ENCODE measurements around the gene IDH3G. TPM values are rescaled to one million over a fixed set of nuclear protein-coding genes. Genes with fewer than 3 reads are reported as not detected.

Gene IDH3G
- total RNA-seq, result 10 to 100 TPM; 34.0 to 41.0 TPM

DNA sequence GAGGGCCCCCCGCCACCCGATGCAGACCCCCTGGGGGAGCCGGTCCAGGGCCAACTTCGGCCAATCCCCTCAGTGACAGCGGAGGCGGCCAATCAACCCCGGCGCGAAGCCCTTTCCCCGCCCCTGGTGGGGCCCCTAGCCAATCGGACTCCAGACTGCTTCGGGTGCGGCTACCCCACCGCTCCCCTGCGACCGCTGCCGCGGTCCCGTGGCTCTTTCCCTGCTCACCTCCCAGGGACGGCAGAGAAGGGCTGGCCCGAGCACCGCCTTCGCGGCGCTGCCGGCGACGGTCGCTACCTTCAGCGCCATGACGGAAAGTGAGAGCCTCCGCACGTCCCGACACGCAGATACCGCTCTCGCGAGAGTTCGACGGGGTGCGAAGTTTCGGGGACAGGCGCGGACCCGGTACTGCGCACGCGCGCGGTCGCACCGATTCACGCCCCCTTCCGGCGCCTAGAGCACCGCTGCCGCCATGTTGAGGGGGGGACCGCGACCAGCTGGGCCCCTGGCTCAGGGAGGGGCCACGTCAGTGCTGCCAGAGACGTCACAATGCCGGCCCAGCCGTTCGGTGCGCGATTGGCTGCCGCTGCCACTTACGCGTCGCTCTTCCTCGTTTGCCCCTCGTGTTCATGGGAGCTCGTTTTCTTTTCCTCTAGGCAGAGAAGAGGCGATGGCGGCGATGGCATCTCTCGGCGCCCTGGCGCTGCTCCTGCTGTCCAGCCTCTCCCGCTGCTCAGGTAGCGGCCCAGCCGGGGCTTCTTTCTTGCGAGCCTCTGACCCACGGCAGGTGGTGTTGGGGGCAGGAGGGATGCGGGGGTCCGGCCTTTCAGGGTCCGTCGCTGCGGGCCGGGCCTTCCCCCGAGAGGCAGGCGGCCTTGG is at the start of gene IDH3G, which contains the start of gene SSR4:
TSS of gene IDH3G (minus strand) at position 358 of the 879 bp plus-strand sequence. CDS start at position 309, 49 bp downstream.
TSS of gene SSR4 (plus strand) at position 651 of the 879 bp plus-strand sequence. CDS start at position 671, 20 bp downstream.
- DNase-seq, result peak; percentile 92
- peaks cover 21% of the 10 kb centered on the region for H3K4me1 Mint-ChIP-seq (ENCODE audit: low read depth)
- H3K9me3 Mint-ChIP-seq, result no peaks in the 10 kb centered on the region
- no peaks in the 10 kb centered on the region for H3K27me3 Mint-ChIP-seq (ENCODE audit: low read depth)
- ATAC-seq (replicated peaks in 1 of 2), result peak; percentile 95 to 96
- H3K36me3 Mint-ChIP-seq (ENCODE audit: insufficient read depth in 2 of 2), result peaks cover 2 to 13% of the 10 kb centered on the region in 2 donors
- peak within 1 kb of the TSS; percentile 87 to 96 for H3K4me3 Mint-ChIP-seq
- peak within 1 kb of the TSS; percentile 94 for H3K27ac Mint-ChIP-seq

- Mint-ChIP-seq H3K27ac (no peak overlapping the region), H3K4me3 (no peak overlapping the region), H3K27me3 (ENCODE audit: low read depth) (peaks cover 17% of the 10 kb centered on the region), H3K36me3 (ENCODE audit: insufficient read depth in 2 of 2) (no peaks in the 10 kb centered on the region), H3K9me3 (no peaks in the 10 kb centered on the region), H3K4me1 (ENCODE audit: low read depth) (no peaks in the 10 kb centered on the region)
- ATAC-seq (replicated peaks in 1 of 2), result no peak
- no peak for DNase-seq
Measured at GRCh38 chrX:153836921-153837320, 42.7 kb upstream of the IDH3G start.

- no peak for DNase-seq
- Mint-ChIP-seq H3K4me3 (no peak overlapping the region), H3K9me3 (no peaks in the 10 kb centered on the region), H3K36me3 (ENCODE audit: insufficient read depth in 2 of 2) (no peaks in the 10 kb centered on the region), H3K4me1 (ENCODE audit: low read depth) (no peaks in the 10 kb centered on the region), H3K27ac (no peak overlapping the region), H3K27me3 (ENCODE audit: low read depth) (peaks cover 24% of the 10 kb centered on the region)
- no peak for ATAC-seq (replicated peaks in 1 of 2)
Measured at GRCh38 chrX:153832728-153833127, 38.6 kb upstream of the IDH3G start.

DNA sequence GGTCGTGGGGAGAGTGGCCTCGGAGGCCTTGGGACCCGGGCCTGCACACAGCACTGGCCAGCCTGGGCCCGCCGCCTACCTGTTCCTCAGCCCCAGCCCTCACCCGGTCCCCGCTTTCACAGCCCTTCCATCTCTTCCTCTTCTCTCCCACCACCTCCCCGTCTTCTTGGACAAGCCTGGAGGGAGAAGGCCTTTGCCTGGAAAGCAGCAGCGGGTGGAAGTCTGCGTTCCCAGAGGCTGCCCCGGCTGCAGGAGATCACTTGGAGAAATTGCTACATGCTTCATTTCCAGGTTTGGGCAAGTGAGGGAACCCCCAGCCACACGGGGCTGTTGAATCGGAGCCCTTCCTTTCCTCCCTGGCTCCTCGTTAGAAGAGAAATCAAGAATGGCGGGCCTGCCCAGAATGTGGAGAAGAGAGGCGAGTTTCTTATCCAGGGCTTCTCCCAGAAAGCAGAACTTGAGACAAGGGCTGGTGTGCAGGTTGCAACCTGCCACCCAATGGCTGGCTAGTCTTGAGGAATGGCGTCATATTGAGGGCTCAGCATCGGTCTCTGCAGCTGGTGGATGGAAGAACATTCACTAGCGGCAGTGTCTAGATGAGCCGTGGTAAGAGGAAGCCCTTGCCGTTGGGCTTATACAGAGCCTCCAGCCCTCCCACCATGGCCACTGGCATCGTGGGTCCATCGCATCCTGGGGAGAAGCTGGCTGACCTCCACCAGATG is 37.4 kb upstream of the IDH3G start:
- Mint-ChIP-seq H3K9me3 (no peaks in the 10 kb centered on the region), H3K27ac (no peak overlapping the region), H3K4me1 (ENCODE audit: low read depth) (no peaks in the 10 kb centered on the region), H3K27me3 (ENCODE audit: low read depth) (peaks cover 35% of the 10 kb centered on the region), H3K4me3 (peak overlapping the region in 1 of 2 donors; percentile 60), H3K36me3 (ENCODE audit: insufficient read depth in 2 of 2) (no peaks in the 10 kb centered on the region)
- no peak for ATAC-seq (replicated peaks in 1 of 2)
- DNase-seq, result no peak

- no peaks in the 10 kb centered on the region for H3K36me3 Mint-ChIP-seq (ENCODE audit: insufficient read depth in 2 of 2)
- H3K4me1 Mint-ChIP-seq (ENCODE audit: low read depth), result no peaks in the 10 kb centered on the region
- H3K4me3 Mint-ChIP-seq, result peak overlapping the region in 1 of 2 donors; percentile 45
- peaks cover 35% of the 10 kb centered on the region for H3K27me3 Mint-ChIP-seq (ENCODE audit: low read depth)
- ATAC-seq (replicated peaks in 1 of 2) (peak; percentile 35 to 44), DNase-seq (no peak)
- no peak overlapping the region for H3K27ac Mint-ChIP-seq
- H3K9me3 Mint-ChIP-seq, result no peaks in the 10 kb centered on the region
Measured at GRCh38 chrX:153830640-153831428, 36.7 kb upstream of the IDH3G start.

- ATAC-seq (replicated peaks in 1 of 2), result peak; percentile 67 to 69
- H3K27me3 Mint-ChIP-seq (ENCODE audit: low read depth), result peaks cover 35% of the 10 kb centered on the region
- no peaks in the 10 kb centered on the region for H3K4me1 Mint-ChIP-seq (ENCODE audit: low read depth)
- H3K36me3 Mint-ChIP-seq (ENCODE audit: insufficient read depth in 2 of 2), result no peaks in the 10 kb centered on the region
- H3K9me3 Mint-ChIP-seq, result no peaks in the 10 kb centered on the region
- peak within 1 kb of the TSS; percentile 53 to 69 for H3K4me3 Mint-ChIP-seq
- no peak within 1 kb of the TSS for H3K27ac Mint-ChIP-seq
- DNase-seq, result peak in 1 of 2 donors; percentile 22
Measured at GRCh38 chrX:153829799-153830639, 35.8 kb upstream of the IDH3G start, which contains the start of gene PDZD4. Gene PDZD4 (minus strand): TSS chrX:153830544. CDS start chrX:153830298, 246 bp downstream.

DNA sequence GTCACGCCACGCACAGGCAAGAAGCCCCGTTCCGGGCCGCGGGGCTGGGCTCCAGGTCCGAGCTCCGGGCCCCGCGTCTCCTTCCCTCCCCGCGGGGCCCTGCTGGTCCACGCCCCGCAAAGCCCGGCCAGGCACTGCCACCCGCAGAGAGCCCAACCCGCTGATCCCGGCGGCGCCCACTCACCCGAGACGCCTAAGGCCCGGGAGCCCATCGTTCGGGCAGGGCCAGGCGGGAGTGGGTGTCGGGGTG is 35.3 kb upstream of the IDH3G start:
- DNase-seq (no peak), ATAC-seq (replicated peaks in 1 of 2) (peak; percentile 15 to 27)
- Mint-ChIP-seq H3K4me1 (ENCODE audit: low read depth) (no peaks in the 10 kb centered on the region), H3K27me3 (ENCODE audit: low read depth) (peaks cover 35% of the 10 kb centered on the region), H3K27ac (no peak overlapping the region), H3K4me3 (peak overlapping the region; percentile 47 to 52), H3K9me3 (no peaks in the 10 kb centered on the region), H3K36me3 (ENCODE audit: insufficient read depth in 2 of 2) (no peaks in the 10 kb centered on the region)

- Mint-ChIP-seq H3K9me3 (no peaks in the 10 kb centered on the region), H3K27ac (no peak overlapping the region), H3K4me1 (ENCODE audit: low read depth) (no peaks in the 10 kb centered on the region), H3K27me3 (ENCODE audit: low read depth) (peaks cover 35% of the 10 kb centered on the region), H3K36me3 (ENCODE audit: insufficient read depth in 2 of 2) (no peaks in the 10 kb centered on the region), H3K4me3 (peak overlapping the region; percentile 47 to 52)
- ATAC-seq (replicated peaks in 1 of 2) (peak; percentile 19 to 34), DNase-seq (no peak)
Measured at GRCh38 chrX:153828723-153829548, 34.8 kb upstream of the IDH3G start.

DNA sequence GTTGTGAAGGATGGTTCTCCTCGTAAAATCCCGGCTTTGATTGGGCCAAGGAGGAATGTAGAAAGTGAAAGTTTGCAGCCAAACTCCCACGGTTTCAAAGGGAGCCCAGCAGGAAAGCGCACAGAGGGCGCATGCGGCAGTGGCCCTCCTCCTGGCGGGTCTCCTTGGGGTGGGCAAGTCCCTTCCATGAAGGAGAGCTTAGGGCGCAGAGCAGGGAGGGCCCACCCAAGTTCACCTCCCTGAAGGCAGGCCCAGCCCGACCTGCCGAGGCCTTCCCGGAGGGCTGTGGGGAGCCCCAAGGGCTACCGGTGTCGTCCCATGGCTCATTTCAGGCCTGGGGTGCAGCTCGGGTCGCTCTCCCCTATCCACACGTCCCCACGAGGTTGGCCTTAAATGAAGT is 34.1 kb upstream of the IDH3G start:
- DNase-seq (no peak), ATAC-seq (replicated peaks in 1 of 2) (no peak)
- no peaks in the 10 kb centered on the region for H3K4me1 Mint-ChIP-seq (ENCODE audit: low read depth)
- no peak overlapping the region for H3K27ac Mint-ChIP-seq
- H3K4me3 Mint-ChIP-seq, result no peak overlapping the region
- no peaks in the 10 kb centered on the region for H3K36me3 Mint-ChIP-seq (ENCODE audit: insufficient read depth in 2 of 2)
- H3K27me3 Mint-ChIP-seq (ENCODE audit: low read depth), result peaks cover 35% of the 10 kb centered on the region
- H3K9me3 Mint-ChIP-seq, result no peaks in the 10 kb centered on the region

- no peaks in the 10 kb centered on the region for H3K9me3 Mint-ChIP-seq
- no peak overlapping the region for H3K4me3 Mint-ChIP-seq
- peaks cover 35% of the 10 kb centered on the region for H3K27me3 Mint-ChIP-seq (ENCODE audit: low read depth)
- H3K4me1 Mint-ChIP-seq (ENCODE audit: low read depth), result no peaks in the 10 kb centered on the region
- no peak overlapping the region for H3K27ac Mint-ChIP-seq
- DNase-seq, result no peak
- no peak for ATAC-seq (replicated peaks in 1 of 2)
- no peaks in the 10 kb centered on the region for H3K36me3 Mint-ChIP-seq (ENCODE audit: insufficient read depth in 2 of 2)
Measured at GRCh38 chrX:153827903-153828302, 33.7 kb upstream of the IDH3G start.

DNA sequence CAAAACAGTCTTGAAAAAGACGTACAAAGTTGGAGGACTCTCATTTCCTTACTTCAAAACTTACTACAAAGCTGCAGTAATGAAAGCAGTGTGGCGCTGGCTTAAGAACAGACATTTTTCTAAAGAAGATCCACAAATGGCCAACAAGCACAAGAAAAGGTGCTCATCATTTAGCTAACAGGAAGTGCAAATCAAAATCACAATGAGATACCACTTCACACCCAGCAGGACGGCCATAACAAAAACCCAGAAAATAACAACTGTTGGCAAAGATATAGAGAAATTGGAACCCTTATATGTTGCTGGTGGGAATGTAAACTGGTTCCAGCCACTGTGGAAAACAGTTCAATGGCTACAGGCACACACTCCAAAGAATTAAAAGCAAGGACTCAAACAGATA is 32.8 kb upstream of the IDH3G start:
- H3K36me3 Mint-ChIP-seq (ENCODE audit: insufficient read depth in 2 of 2), result no peaks in the 10 kb centered on the region
- peak overlapping the region in 1 of 2 donors; percentile 15 for H3K4me3 Mint-ChIP-seq
- H3K27ac Mint-ChIP-seq, result no peak overlapping the region
- no peak for ATAC-seq (replicated peaks in 1 of 2)
- H3K9me3 Mint-ChIP-seq, result no peaks in the 10 kb centered on the region
- peaks cover 38% of the 10 kb centered on the region for H3K27me3 Mint-ChIP-seq (ENCODE audit: low read depth)
- DNase-seq, result no peak
- H3K4me1 Mint-ChIP-seq (ENCODE audit: low read depth), result peaks cover 8% of the 10 kb centered on the region

All from activated T-cell treated with anti-CD3 and anti-CD28 coated beads, Interleukin-2, amount 50 U/mL, for 72 hours (primary cell).